Measurements from ENCODE around the gene TMEM147.

GRCh38 chr19:35533201-35533821 is 12.1 kb upstream of the TMEM147 start, which contains the start of gene GAPDHS:
- TF ChIP-seq CTCF (IDR thresholded peaks at IDR 0.05; ENCODE audit: low read length) (no peak), EZH2 (IDR thresholded peaks at IDR 0.05; ENCODE audit: borderline replicate concordance, low read length) (no peak)

All from OCI-LY1 (cell line).